ENCODE results near the gene ARFGEF2. TPM values are rescaled to one million over a fixed set of nuclear protein-coding genes. Genes with fewer than 3 reads are reported as not detected.

The ARFGEF2 gene
- total RNA-seq, 3 donors from 2014 or later, result 46.2 to 73.8 (median 68.0) TPM

DNA sequence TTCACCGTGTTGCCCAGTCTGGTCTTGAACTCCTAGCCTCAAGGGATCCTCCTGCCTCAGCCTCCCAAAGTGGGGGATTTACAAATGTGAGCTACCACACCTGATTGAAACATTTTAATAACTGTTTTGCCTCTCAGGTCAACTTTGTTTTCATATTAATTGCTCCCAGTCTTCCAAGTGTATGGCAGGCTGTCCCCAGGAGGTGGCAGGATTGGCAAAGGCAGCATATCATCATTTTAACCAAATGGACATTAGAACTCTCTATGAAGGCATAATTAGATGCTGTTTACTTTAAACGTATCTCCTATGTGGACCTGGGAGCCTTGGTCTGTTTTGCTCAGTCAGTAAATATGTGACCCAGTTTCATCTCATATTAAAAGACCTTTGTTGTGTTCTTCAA, 65.4 kb downstream of the ARFGEF2 start:
- H3K4me3 ChIP-seq, result no peak overlapping the region
- H3K36me3 ChIP-seq (ENCODE audit: low read depth), result peaks cover 47% of the 10 kb centered on the region
- H3K4me1 ChIP-seq (ENCODE audit: low read depth), result no peaks in the 10 kb centered on the region
- TF ChIP-seq, protein P1, sequence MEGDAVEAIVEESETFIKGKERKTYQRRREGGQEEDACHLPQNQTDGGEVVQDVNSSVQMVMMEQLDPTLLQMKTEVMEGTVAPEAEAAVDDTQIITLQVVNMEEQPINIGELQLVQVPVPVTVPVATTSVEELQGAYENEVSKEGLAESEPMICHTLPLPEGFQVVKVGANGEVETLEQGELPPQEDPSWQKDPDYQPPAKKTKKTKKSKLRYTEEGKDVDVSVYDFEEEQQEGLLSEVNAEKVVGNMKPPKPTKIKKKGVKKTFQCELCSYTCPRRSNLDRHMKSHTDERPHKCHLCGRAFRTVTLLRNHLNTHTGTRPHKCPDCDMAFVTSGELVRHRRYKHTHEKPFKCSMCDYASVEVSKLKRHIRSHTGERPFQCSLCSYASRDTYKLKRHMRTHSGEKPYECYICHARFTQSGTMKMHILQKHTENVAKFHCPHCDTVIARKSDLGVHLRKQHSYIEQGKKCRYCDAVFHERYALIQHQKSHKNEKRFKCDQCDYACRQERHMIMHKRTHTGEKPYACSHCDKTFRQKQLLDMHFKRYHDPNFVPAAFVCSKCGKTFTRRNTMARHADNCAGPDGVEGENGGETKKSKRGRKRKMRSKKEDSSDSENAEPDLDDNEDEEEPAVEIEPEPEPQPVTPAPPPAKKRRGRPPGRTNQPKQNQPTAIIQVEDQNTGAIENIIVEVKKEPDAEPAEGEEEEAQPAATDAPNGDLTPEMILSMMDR (IDR thresholded peaks at IDR 0.05), result no peak
- no peak for DNase-seq
- no peak for ATAC-seq
- intact Hi-C loops (cut with DNase I, micrococcal nuclease), result no loop called here
- no peaks in the 10 kb centered on the region for H3K9me3 ChIP-seq

DNA sequence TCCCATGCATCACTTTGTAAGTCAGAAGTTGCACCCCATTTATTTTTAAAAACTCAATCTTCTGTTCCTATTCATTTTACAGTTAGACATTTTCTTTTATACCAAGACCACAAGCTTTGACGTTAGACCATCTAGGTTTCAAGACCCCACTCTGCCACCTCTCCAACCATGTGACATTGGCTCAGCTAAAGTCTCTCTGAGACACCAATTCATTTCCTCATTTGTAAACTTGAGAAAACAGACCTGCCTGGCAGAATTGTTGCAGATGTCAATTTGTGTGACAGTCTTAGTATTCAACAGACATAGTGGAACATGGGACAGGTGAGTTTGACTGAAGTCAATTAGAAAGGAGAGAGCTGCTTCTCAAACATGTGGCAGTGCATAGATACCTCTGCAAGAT, 69.0 kb downstream of the ARFGEF2 start:
- Histone ChIP-seq H3K4me1 (ENCODE audit: low read depth) (no peaks in the 10 kb centered on the region), H3K9me3 (no peaks in the 10 kb centered on the region), H3K36me3 (ENCODE audit: low read depth) (peaks cover 34% of the 10 kb centered on the region), H3K4me3 (no peak overlapping the region)
- intact Hi-C loops (cut with DNase I, micrococcal nuclease), result no loop called here
- DNase-seq (no peak), ATAC-seq (no peak)
- TF ChIP-seq, protein P1 (IDR thresholded peaks at IDR 0.05), result no peak

DNA sequence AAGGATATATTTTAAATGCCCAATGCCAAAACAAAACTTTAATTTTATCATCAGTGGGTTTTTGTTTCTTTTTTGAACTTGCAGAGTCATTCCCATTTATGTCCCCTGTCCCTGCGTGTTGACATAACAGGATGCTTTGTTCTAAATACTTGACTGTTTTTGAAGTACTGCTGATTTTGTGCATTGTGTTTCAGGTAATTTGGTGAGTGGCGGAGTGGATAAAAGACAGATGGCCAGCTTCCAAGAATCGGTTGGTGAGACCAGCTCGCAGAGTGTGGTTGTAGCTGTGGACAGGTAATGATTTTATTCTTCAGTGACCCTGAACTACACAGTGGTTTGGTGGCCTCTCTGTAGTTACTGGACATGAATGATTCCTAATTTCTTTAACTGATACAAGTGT, 74.1 kb downstream of the ARFGEF2 start:
- Histone ChIP-seq H3K4me1 (ENCODE audit: low read depth) (no peaks in the 10 kb centered on the region), H3K4me3 (no peak overlapping the region), H3K9me3 (no peaks in the 10 kb centered on the region), H3K36me3 (ENCODE audit: low read depth) (peaks cover 34% of the 10 kb centered on the region)
- TF ChIP-seq, protein P1 (IDR thresholded peaks at IDR 0.05), result no peak
- DNase-seq (no peak), ATAC-seq (no peak)
- intact Hi-C loops (cut with DNase I, micrococcal nuclease), result no loop called here

- H3K4me3 ChIP-seq, result no peak overlapping the region
- TF ChIP-seq, protein P1 (IDR thresholded peaks at IDR 0.05), result no peak
- ATAC-seq, result no peak
- H3K9me3 ChIP-seq, result no peaks in the 10 kb centered on the region
- peaks cover 25% of the 10 kb centered on the region for H3K36me3 ChIP-seq (ENCODE audit: low read depth)
- intact Hi-C loops (cut with DNase I, micrococcal nuclease), result no loop called here
- DNase-seq, result no peak
- H3K4me1 ChIP-seq (ENCODE audit: low read depth), result no peaks in the 10 kb centered on the region
Observed at GRCh38 chr20:48999890-49000870, 78.7 kb downstream of the ARFGEF2 start.

- no peaks in the 10 kb centered on the region for H3K4me1 ChIP-seq (ENCODE audit: low read depth)
- no peaks in the 10 kb centered on the region for H3K9me3 ChIP-seq
- ATAC-seq, result no peak
- peaks cover 31% of the 10 kb centered on the region for H3K36me3 ChIP-seq (ENCODE audit: low read depth)
- TF ChIP-seq, protein P1 (IDR thresholded peaks at IDR 0.05), result no peak
- DNase-seq, result no peak
- H3K4me3 ChIP-seq, result no peak overlapping the region
- intact Hi-C loops (cut with DNase I, micrococcal nuclease), result no loop called here
Observed at GRCh38 chr20:49001741-49002140, 80.2 kb downstream of the ARFGEF2 start.
